GM12864 (cell line): ENCODE data around the gene POLR2A.

Experiments
- DNase-seq: peaks from one replicate; pipeline ENCODE4 v3.0.0-alpha.2; 2011; ENCODE audit warnings: low read depth
- H3K4me3 ChIP-seq: 2 replicates; pipeline ENCODE4 v1.5.1; 2011; ENCODE audit warnings: mild to moderate bottlenecking, low read depth, low read length, control low read depth
- TF ChIP-seq, protein P1 (sequence below): IDR thresholded peaks from 2 replicates; pipeline ENCODE4 v1.5.1; 2011; ENCODE audit warnings: low read depth, mild to moderate bottlenecking, moderate library complexity, low read length, control low read depth, inconsistent platforms; ENCODE audit errors: missing control alignments

The POLR2A gene

DNA sequence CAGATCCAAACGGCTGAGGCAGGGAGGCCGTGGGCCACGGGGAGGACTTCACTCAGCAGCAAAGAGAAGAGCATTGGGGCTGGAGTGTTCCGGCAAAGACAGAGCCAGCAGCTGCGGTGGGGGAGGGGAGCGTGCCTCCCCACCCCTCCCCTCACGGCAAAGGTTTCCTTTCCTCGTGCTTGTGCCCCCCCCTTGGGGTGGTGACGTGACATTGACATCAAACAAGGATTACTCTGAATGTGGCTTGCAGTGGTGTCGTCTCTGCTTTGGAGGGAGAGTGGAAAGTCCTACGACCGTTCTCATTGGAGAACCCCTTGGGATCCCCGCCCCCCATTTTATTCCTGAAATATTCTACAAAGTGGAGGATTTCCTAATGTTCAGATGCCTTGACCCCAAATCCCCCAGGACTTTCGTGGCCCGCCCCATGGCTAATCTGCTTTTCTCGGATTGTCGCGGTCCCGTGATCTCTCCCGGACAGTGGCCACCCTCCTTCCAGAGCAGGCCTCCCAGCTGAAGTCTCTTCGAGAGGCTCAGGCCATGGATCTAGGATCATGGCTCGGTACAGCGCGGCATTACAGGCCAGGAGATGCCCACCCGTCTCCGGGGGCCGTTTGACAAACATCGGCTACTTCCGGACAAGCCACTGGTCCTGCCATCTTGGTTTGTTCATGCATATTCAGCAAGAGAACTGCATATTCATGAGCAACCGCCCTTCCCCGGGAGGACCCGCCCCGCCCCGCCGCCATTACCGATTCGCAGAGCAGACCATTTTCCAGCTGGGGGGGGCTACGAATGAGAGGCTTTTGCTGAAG lies 705 bp upstream of the POLR2A start:
- DNase-seq, result peak; percentile 81
- TF ChIP-seq, protein P1, sequence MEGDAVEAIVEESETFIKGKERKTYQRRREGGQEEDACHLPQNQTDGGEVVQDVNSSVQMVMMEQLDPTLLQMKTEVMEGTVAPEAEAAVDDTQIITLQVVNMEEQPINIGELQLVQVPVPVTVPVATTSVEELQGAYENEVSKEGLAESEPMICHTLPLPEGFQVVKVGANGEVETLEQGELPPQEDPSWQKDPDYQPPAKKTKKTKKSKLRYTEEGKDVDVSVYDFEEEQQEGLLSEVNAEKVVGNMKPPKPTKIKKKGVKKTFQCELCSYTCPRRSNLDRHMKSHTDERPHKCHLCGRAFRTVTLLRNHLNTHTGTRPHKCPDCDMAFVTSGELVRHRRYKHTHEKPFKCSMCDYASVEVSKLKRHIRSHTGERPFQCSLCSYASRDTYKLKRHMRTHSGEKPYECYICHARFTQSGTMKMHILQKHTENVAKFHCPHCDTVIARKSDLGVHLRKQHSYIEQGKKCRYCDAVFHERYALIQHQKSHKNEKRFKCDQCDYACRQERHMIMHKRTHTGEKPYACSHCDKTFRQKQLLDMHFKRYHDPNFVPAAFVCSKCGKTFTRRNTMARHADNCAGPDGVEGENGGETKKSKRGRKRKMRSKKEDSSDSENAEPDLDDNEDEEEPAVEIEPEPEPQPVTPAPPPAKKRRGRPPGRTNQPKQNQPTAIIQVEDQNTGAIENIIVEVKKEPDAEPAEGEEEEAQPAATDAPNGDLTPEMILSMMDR, result no peak
- peak overlapping the region; percentile 80 for H3K4me3 ChIP-seq

DNA sequence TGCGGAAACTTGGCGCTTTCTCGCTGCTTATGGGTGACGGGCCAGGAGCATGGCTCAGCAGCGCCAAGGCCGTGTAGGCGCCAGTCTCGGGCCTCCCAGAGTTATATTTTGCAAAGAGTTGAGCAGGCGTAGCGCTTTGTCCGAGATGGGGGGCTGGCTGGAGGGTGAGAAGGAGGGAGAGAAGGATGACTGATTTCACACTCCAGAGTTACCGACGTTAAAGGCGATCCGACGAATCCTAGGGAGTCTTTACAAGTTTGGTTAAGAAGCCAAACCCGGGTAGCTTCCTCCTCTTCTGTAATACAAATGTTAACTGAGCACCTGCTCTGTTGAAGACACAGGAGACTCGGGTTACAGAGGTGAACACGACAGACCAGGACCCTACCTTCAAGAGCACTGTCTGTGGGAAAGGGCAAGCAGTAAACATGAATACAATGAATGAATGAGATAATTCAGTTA lies 782 bp downstream of the POLR2A start:
- TF ChIP-seq, protein P1, result no peak
- peak overlapping the region; percentile 76 for H3K4me3 ChIP-seq
- DNase-seq, result no peak

DNA sequence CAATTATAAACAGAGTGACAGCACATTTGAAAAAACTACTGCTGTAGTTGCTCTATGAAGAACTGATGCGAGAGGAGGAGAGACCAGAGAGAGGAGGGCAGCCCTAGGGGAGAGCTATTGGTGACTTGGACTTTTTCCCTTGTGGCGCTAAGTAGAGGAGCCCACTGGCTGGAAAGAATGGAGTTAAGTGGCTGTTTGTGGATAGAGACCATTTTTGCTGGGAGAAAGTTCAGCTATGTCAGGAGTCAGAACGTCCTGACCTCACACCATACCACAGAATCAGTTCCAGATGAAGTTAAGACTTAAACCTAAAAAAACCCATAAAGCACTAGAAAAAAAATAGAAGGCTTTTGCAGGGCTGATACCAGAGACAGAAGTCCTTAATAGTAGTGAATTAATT lies 2.0 kb downstream of the POLR2A start:
- peak overlapping the region; percentile 76 for H3K4me3 ChIP-seq
- no peak for DNase-seq
- TF ChIP-seq, protein P1, result no peak

DNA sequence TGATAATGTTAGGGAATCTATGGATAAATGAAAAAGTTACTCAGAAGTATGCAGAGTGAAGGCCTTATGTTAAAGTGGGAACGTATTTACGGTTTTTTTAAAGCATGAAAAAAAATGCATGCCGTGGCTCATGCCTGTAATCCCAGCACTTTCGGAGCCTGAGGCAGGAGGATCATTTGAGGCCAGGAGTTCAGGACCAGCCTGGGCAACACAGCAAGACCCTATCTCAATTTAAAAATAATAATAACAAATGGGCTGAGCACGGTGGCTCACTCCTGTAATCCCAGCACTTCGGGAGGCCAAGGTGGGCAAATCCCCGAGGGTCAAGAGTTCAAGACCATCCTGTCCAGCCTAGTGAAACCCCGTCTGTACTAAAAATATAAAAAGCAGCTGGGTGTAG lies 6.0 kb downstream of the POLR2A start:
- no peak overlapping the region for H3K4me3 ChIP-seq
- TF ChIP-seq, protein P1, result no peak
- DNase-seq, result no peak

DNA sequence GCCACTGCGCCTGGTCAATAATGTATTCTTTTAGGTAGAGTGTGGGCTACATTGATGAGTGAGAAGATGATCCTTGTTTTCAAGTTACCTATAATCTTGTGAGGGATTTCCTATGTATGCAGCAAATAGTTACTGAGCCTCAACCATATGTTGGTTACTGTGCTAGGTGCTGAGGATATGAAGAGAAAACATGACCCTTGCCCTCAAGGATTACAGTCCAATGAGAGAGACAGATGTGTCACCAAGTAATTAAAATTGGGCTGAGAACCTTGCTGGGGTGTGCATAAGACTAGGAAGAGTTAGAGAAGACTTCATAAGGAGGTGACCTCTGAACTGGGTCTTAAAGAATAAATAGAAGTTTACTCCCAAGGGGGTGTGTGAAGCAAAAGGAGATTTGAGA lies 7.4 kb downstream of the POLR2A start:
- no peak for DNase-seq
- H3K4me3 ChIP-seq, result no peak overlapping the region
- TF ChIP-seq, protein P1, result no peak

DNA sequence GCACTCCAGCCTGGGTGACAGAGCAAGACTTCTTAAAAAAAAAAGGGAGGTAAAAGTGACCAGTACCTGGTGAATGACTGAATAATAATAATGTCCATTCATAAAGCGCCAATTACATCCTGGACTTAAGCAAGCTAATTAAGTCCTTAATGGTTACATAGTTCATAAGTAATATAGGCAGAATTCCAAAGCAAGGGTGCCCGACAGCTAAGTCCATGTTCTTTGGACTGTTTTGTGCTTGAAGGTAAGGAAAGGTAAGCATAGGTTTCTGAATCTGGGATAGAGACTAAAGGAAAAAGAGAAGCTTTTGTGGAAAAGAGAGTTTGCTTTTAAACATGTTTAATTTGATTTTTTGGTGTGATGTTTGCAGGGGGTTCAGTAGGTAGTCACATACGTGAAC lies 9.8 kb downstream of the POLR2A start:
- DNase-seq, result no peak
- H3K4me3 ChIP-seq, result no peak overlapping the region
- TF ChIP-seq, protein P1, result no peak
